PC-9 (cell line): Measurements from ENCODE around the gene M6PR. TPM values are rescaled to one million over a fixed set of nuclear protein-coding genes. Genes with fewer than 3 reads are reported as not detected.

Experiments used
- BruUV-seq: library from RNA; stranded (reverse); fragments of 400-500 nt; replicated peaks from 2 replicates; lab custom pipeline; 2021; lab: Mats Ljungman, UMichigan
- CTCF ChIA-PET: fragments of 300-600 bp; sonication (Branson Sonifier 250); formaldehyde crosslinking; loops from one replicate; lab custom pipeline; 2022; ENCODE audit warnings: antibody characterized with exemption; lab: Charles Lee
- POLR2A ChIA-PET: fragments of 300-600 bp; sonication (Branson Sonifier 250); formaldehyde crosslinking; loops from one replicate; lab custom pipeline; 2022; ENCODE audit warnings: antibody characterized with exemption; ENCODE audit not compliant: unreplicated experiment; lab: Charles Lee
- DNase-seq, 2 experiments: peaks; one replicate each; pipeline versions ENCODE4 v3.0.0 to v3.0.0-alpha.2; 2015 to 2022; ENCODE audit warnings: mixed read lengths in 1 of 2
- H2AFZ ChIP-seq: fragments of 200-600 bp; sonication (generic); 2 replicates; pipeline ENCODE4 v1.8.1; 2017; ENCODE audit warnings: antibody characterized with exemption
- H3F3A ChIP-seq: fragments of 200-600 bp; sonication (generic); 2 replicates; pipeline ENCODE4 v1.8.1; 2017; ENCODE audit warnings: antibody characterized with exemption, mild to moderate bottlenecking, low read depth; ENCODE audit not compliant: insufficient read depth
- H3K27ac ChIP-seq: fragments of 200-600 bp; sonication (generic); 2 replicates; pipeline ENCODE4 v1.6.1; 2016; ENCODE audit warnings: mixed run types
- H3K27me3 ChIP-seq: fragments of 200-600 bp; sonication (generic); 2 replicates; pipeline ENCODE4 v1.6.1; 2016; ENCODE audit warnings: low read depth, mixed run types; ENCODE audit not compliant: insufficient read depth
- H3K36me3 ChIP-seq: fragments of 200-600 bp; sonication (generic); 2 replicates; pipeline ENCODE4 v1.6.1; 2016; ENCODE audit warnings: low read depth, mixed run types
- H3K4me1 ChIP-seq: fragments of 200-600 bp; sonication (generic); replicated peaks from 2 replicates; pipeline ENCODE4 v1.6.1; 2016; ENCODE audit warnings: mixed run types; ENCODE audit not compliant: insufficient read depth
- H3K4me2 ChIP-seq: fragments of 200-600 bp; sonication (generic); 2 replicates; pipeline ENCODE4 v1.6.1; 2017; ENCODE audit warnings: mixed run types
- H3K4me3 ChIP-seq: fragments of 200-600 bp; sonication (generic); 2 replicates; pipeline ENCODE4 v1.6.1; 2016; ENCODE audit warnings: mixed run types
- H3K79me2 ChIP-seq: fragments of 200-600 bp; sonication (generic); 2 replicates; pipeline ENCODE4 v1.6.1; 2017; ENCODE audit warnings: low read depth, mixed run types
- H3K9me2 ChIP-seq: fragments of 200-600 bp; sonication (generic); 2 replicates; pipeline ENCODE4 v1.8.1; 2017; ENCODE audit warnings: mild to moderate bottlenecking; ENCODE audit not compliant: insufficient read depth
- H3K9me3 ChIP-seq: fragments of 200-600 bp; sonication (generic); 2 replicates; pipeline ENCODE4 v1.8.1; 2016; ENCODE audit warnings: low read depth; ENCODE audit not compliant: insufficient read depth
- H4K20me1 ChIP-seq: fragments of 200-600 bp; sonication (generic); 2 replicates; pipeline ENCODE4 v1.8.1; 2017; ENCODE audit not compliant: insufficient read depth
- EZH2 ChIP-seq: fragments of 200-600 bp; sonication (generic); IDR thresholded peaks from 2 replicates; pipeline ENCODE4 v1.8.0; 2017; ENCODE audit warnings: antibody characterized with exemption, low read depth
- intact Hi-C: fragments of 100-400 bp; cut with micrococcal nuclease; formaldehyde crosslinking; loops from one replicate; pipeline ENCODE4 v1.10.0; 2022; ENCODE audit not compliant: unreplicated experiment
- total RNA-seq: library from RNA; stranded (reverse); gene quantifications from 2 replicates; pipeline ENCODE4 v1.2.3, GENCODE V29; 2021
- TF ChIP-seq, protein P1 (sequence below): fragments of 200-600 bp; sonication (generic); conservative IDR thresholded peaks from 2 replicates; pipeline ENCODE4 v1.6.1; 2017; ENCODE audit warnings: mixed run types, antibody characterized with exemption, mild to moderate bottlenecking, moderate library complexity

The M6PR gene
- total RNA-seq, 1 experiment from 2014 or later = 237 TPM

DNA sequence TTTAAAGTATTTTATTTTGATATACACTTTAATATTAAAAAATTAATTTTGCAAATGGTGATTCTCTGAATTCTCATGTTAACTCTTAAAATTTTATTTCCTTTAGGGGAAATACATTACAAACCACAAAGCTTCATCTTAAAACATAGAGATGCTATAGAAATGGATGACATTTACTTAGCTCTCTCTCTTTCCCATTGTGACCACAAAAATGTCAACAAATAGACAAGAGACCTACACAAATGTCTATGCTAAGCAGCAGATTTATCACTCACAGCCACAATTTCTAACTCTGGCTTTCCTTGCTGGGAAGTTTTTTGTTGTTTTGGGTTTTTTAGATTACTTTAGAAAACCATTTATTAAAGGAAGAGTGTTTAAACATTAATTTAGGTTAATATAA is 55.1 kb downstream of the M6PR start:
- H3K36me3 ChIP-seq = no peaks in the 10 kb centered on the region

DNA sequence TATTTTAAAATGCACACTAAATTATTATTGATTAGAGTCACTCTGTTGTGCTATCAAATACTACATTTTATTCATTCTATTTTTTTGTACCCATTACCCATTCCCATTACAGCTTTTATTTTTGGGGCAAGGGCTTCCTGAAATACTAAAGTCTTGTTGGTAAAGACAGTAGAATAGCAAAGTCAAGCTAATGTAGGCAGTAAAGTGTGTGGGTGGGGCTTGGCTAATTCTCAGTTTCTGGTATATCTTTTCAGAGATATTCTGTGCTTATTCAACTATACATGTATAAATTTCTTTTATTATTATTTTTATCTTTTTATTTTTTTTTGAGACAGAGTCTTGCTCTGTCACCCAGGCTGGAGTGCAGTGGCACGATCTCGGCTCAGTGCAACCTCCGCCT is 57.5 kb downstream of the M6PR start:
- no peaks in the 10 kb centered on the region for H3K9me2 ChIP-seq
- TF ChIP-seq, protein P1, sequence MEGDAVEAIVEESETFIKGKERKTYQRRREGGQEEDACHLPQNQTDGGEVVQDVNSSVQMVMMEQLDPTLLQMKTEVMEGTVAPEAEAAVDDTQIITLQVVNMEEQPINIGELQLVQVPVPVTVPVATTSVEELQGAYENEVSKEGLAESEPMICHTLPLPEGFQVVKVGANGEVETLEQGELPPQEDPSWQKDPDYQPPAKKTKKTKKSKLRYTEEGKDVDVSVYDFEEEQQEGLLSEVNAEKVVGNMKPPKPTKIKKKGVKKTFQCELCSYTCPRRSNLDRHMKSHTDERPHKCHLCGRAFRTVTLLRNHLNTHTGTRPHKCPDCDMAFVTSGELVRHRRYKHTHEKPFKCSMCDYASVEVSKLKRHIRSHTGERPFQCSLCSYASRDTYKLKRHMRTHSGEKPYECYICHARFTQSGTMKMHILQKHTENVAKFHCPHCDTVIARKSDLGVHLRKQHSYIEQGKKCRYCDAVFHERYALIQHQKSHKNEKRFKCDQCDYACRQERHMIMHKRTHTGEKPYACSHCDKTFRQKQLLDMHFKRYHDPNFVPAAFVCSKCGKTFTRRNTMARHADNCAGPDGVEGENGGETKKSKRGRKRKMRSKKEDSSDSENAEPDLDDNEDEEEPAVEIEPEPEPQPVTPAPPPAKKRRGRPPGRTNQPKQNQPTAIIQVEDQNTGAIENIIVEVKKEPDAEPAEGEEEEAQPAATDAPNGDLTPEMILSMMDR = no peak
- no peak for TF ChIP-seq EZH2
- BruUV-seq = no TSS peak
- CTCF ChIA-PET = no interaction called here
- H3K27ac ChIP-seq = no peak overlapping the region
- POLR2A ChIA-PET = no interaction called here
- intact Hi-C loops = loop anchor here (2.0 kb wide), 1 partner anchor 147 kb away; no protein-coding TSS in a partner anchor
- H3K4me1 ChIP-seq = 0 out of 2 replicates have a peak, but pooled peaks cover 3% of the 10 kb centered on the region
- DNase-seq = no peak
- no peak overlapping the region for H2AFZ ChIP-seq
- no peaks in the 10 kb centered on the region for H3K36me3 ChIP-seq
- no peak overlapping the region for H3K4me2 ChIP-seq
- no peaks in the 10 kb centered on the region for H3K9me3 ChIP-seq
- no peaks in the 10 kb centered on the region for H3F3A ChIP-seq
- H3K4me3 ChIP-seq = no peak overlapping the region
- H3K79me2 ChIP-seq = no peaks in the 10 kb centered on the region
- H3K27me3 ChIP-seq = no peaks in the 10 kb centered on the region
- no peaks in the 10 kb centered on the region for H4K20me1 ChIP-seq

More for the DNA sequence above, 55.1 kb downstream of the M6PR start:
- intact Hi-C loops = no loop called here
- H2AFZ ChIP-seq = no peak overlapping the region
- no peak overlapping the region for H3K4me3 ChIP-seq
- no peaks in the 10 kb centered on the region for H3K27me3 ChIP-seq
- TF ChIP-seq, protein P1 = no peak
- TF ChIP-seq EZH2 = no peak
- 0 out of 2 replicates have a peak, but pooled peaks cover 3% of the 10 kb centered on the region for H3K4me1 ChIP-seq
- H3K4me2 ChIP-seq = no peak overlapping the region
- no peaks in the 10 kb centered on the region for H4K20me1 ChIP-seq
- no peak overlapping the region for H3K27ac ChIP-seq
- CTCF ChIA-PET = interaction anchor here (0.6 to 1.1 kb wide), 2 partner anchors 127 to 350 kb away, joined by 3 to 4 read pairs; no protein-coding TSS in a partner anchor
- no TSS peak for BruUV-seq
- POLR2A ChIA-PET = no interaction called here
- no peak for DNase-seq
- H3K9me3 ChIP-seq = no peaks in the 10 kb centered on the region
- no peaks in the 10 kb centered on the region for H3K9me2 ChIP-seq
- H3K79me2 ChIP-seq = no peaks in the 10 kb centered on the region
- H3F3A ChIP-seq = no peaks in the 10 kb centered on the region

Other genes starting within 250 kb of the M6PR start
- gene A2ML1, start 127.0 kb downstream of the M6PR start, total RNA-seq = 15.2 and 17.3 TPM in 2 replicates
- gene PHC1, start 35.1 kb downstream of the M6PR start, total RNA-seq = 40.7 and 50.9 TPM in 2 replicates
- 0.90 and 1.8 TPM in 2 replicates for gene KLRG1, start 39.9 kb upstream of the M6PR start, total RNA-seq
- not detected in 2 replicates for gene A2M, start 166.3 kb upstream of the M6PR start, total RNA-seq